ENCODE data around the gene B3GNT3. TPM values are rescaled to one million over a fixed set of nuclear protein-coding genes. Genes with fewer than 3 reads are reported as not detected.
A peak's percentile ranks its signal among the peaks of the same experiment; 100 is the strongest.

Gene B3GNT3
- total and polyA plus RNA-seq, 9 of the 15 experiments (the other 6 are each of a cell fraction or from before 2014, with no cell fraction given), result 0.06 to 0.11 (median 0.07) TPM; not detected in 6

DNA sequence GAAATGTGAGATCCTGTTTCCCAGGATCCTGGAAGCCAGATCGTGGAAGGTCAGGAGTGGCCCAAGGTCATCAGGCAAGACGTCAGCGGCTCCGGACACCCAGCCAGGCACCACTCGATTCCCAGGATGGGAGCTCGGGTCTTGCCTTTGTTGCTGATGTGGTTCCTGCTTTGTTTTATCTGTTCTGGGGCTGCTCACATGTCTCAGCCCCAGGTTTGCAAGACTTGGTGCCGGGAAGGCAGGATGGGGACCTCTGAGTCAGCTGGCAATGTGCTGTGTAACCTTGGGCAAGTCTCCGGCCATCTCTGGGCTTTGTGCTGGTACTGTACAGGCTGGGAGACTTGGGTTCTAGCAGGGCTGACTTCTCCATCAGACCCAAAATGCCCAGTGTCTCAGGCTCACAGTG lies 45.0 kb upstream of the B3GNT3 start (continued):
- TF ChIP-seq SP2 (IDR thresholded peaks at IDR 0.05; ENCODE audit: extremely low read depth, low read depth, low read length, poor library complexity, severe bottlenecking), result no peak
- TF ChIP-seq ZNF174 (CRISPR knock-in tag; IDR thresholded peaks at IDR 0.05), result no peak
- peak; percentile 89 for TF ChIP-seq BRD9 (IDR thresholded peaks at IDR 0.05; ENCODE audit: low read depth, partially characterized antibody)
- TF ChIP-seq GATAD2A (IDR thresholded peaks at IDR 0.05), result no peak
- peak; percentile 96 for TF ChIP-seq ZFP36 (IDR thresholded peaks at IDR 0.05; ENCODE audit: low read depth, low read length, partially characterized antibody)
- TF ChIP-seq ZNF77 (CRISPR knock-in tag; IDR thresholded peaks at IDR 0.05), result no peak
- TF ChIP-seq, protein P1, sequence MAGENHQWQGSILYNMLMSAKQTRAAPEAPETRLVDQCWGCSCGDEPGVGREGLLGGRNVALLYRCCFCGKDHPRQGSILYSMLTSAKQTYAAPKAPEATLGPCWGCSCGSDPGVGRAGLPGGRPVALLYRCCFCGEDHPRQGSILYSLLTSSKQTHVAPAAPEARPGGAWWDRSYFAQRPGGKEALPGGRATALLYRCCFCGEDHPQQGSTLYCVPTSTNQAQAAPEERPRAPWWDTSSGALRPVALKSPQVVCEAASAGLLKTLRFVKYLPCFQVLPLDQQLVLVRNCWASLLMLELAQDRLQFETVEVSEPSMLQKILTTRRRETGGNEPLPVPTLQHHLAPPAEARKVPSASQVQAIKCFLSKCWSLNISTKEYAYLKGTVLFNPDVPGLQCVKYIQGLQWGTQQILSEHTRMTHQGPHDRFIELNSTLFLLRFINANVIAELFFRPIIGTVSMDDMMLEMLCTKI (IDR thresholded peaks at IDR 0.05; ENCODE audit: partially characterized antibody), result no peak
- TF ChIP-seq ZNF586 (CRISPR knock-in tag; conservative IDR thresholded peaks at IDR 0.05), result no peak
- peak; percentile 26 for TF ChIP-seq KDM5B (IDR thresholded peaks at IDR 0.05; ENCODE audit: insufficient replicate concordance, low read depth, low read length)
- TF ChIP-seq PRPF4 (IDR thresholded peaks at IDR 0.05; ENCODE audit: insufficient read depth, low read depth, low read length, poor library complexity, severe bottlenecking), result no peak
- TF ChIP-seq YY1 (IDR thresholded peaks at IDR 0.05; ENCODE audit: borderline replicate concordance in 1 of 3, control insufficient read depth in 1 of 3, extremely low read depth in 1 of 3, insufficient read depth in 3 of 3, insufficient read length in 1 of 3, insufficient replicate concordance in 2 of 3, low read depth in 1 of 3, low read length in 2 of 3), result no peak
- TF ChIP-seq, protein P2, sequence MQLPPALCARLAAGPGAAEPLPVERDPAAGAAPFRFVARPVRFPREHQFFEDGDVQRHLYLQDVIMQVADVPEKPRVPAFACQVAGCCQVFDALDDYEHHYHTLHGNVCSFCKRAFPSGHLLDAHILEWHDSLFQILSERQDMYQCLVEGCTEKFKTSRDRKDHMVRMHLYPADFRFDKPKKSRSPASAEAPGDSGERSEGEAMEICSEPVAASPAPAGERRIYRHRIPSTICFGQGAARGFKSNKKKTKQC (CRISPR knock-in tag; IDR thresholded peaks at IDR 0.05), result no peak
- no peak for TF ChIP-seq ATF1 (CRISPR knock-in tag; IDR thresholded peaks at IDR 0.05)
- no peak for TF ChIP-seq ATF1 (tag; IDR thresholded peaks at IDR 0.05)
- TF ChIP-seq SMAD1 (IDR thresholded peaks at IDR 0.05; ENCODE audit: low read depth, low read length, partially characterized antibody), result no peak
- TF ChIP-seq ZNF764 (CRISPR knock-in tag; IDR thresholded peaks at IDR 0.05; ENCODE audit: low read depth), result no peak
- no peak for TF ChIP-seq LARP7 (IDR thresholded peaks at IDR 0.05)
- 0 out of 2 replicates have a peak, but pooled peaks have one; percentile 38 for TF ChIP-seq KAT7 (CRISPR knock-in tag; IDR thresholded peaks at IDR 0.05; ENCODE audit: borderline replicate concordance)
- TF ChIP-seq ZNF124 (CRISPR knock-in tag; IDR thresholded peaks at IDR 0.05), result no peak
- TF ChIP-seq, protein P3, sequence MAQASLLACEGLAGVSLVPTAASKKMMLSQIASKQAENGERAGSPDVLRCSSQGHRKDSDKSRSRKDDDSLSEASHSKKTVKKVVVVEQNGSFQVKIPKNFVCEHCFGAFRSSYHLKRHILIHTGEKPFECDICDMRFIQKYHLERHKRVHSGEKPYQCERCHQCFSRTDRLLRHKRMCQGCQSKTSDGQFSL (CRISPR knock-in tag; IDR thresholded peaks at IDR 0.05), result no peak
- TF ChIP-seq, protein P3 (tag; IDR thresholded peaks at IDR 0.05), result no peak
- TF ChIP-seq NCOR1 (IDR thresholded peaks at IDR 0.05), result no peak
- no peak for TF ChIP-seq ESRRB (CRISPR knock-in tag; IDR thresholded peaks at IDR 0.05; ENCODE audit: borderline replicate concordance)
- TF ChIP-seq SIN3A (IDR thresholded peaks at IDR 0.05; ENCODE audit: borderline replicate concordance in 2 of 2, control insufficient read depth in 1 of 2, low read depth in 2 of 2, low read length in 2 of 2), result no peak
- no peak for TF ChIP-seq ZNF785 (CRISPR knock-in tag; IDR thresholded peaks at IDR 0.05)
- peak; percentile 56; the same call in 1 of the 2 replicates for TF ChIP-seq SMARCA5 (IDR thresholded peaks at IDR 0.05)
- TF ChIP-seq CAMTA2 (CRISPR knock-in tag; conservative IDR thresholded peaks at IDR 0.05), result no peak
- TF ChIP-seq RBM34 (IDR thresholded peaks at IDR 0.05; ENCODE audit: borderline replicate concordance, insufficient read depth, low read length), result no peak
- no peak for TF ChIP-seq SUPT5H (IDR thresholded peaks at IDR 0.05)
- TF ChIP-seq HDAC2 (IDR thresholded peaks at IDR 0.05), result peak; percentile 60; the same call in 1 of the 2 replicates

Measured in K562 (cell line).